GM12878 (cell line): ENCODE data around the gene GSTM2. TPM values are rescaled to one million over a fixed set of nuclear protein-coding genes. Genes with fewer than 3 reads are reported as not detected.

Experiments used
- ATAC-seq: fragments of 200-7000 bp; cut with Tn5 transposase; 3 replicates; pipeline ENCODE4 v1.9.1; 2020; ENCODE audit warnings: mild to moderate bottlenecking, moderate library complexity
- BruUV-seq: library from RNA; stranded (reverse); fragments of 400-500 nt; replicated peaks from 2 replicates; lab custom pipeline; 2021; lab: Mats Ljungman, UMichigan
- CTCF ChIA-PET: fragments of 300-600 bp; sonication (Branson Sonifier 250); formaldehyde crosslinking; extraction: SDS; loops from one replicate; lab custom pipeline; 2021; ENCODE audit warnings: inconsistent platforms; lab: Yijun Ruan, JAX
- POLR2A ChIA-PET: fragments of 350-600 bp; formaldehyde crosslinking; extraction: SDS; loops from one replicate; lab custom pipeline; 2021; ENCODE audit warnings: inconsistent platforms; lab: Charles Lee
- RAD21 ChIA-PET: fragments of 300-600 bp; sonication (Branson Sonifier 250); formaldehyde crosslinking; loops from one replicate; lab custom pipeline; 2023; ENCODE audit warnings: antibody characterized with exemption; ENCODE audit not compliant: unreplicated experiment; lab: Charles Lee
- SMC1A ChIA-PET: fragments of 300-600 bp; sonication (Branson Sonifier 250); formaldehyde crosslinking; loops from one replicate; lab custom pipeline; 2023; ENCODE audit not compliant: unreplicated experiment, uncharacterized antibody; lab: Charles Lee
- DNase-seq: peaks from one replicate; pipeline ENCODE4 v3.0.0-alpha.2; 2011; ENCODE audit warnings: low read depth, low spot score
- FAIRE-seq: peaks from 3 replicates; lab custom pipeline; 2011; peaks lifted over from hg19 to GRCh38; lab: Jason Lieb, UNC
- H2AFZ ChIP-seq: 2 replicates; pipeline ENCODE4 v1.6.0; 2011; ENCODE audit warnings: low read depth, low read length, control low read depth; ENCODE audit not compliant: control insufficient read depth
- H3K27ac ChIP-seq: 2 replicates; pipeline ENCODE4 v1.5.1; 2011; ENCODE audit warnings: control low read depth; ENCODE audit not compliant: control insufficient read depth, insufficient read depth
- H3K27me3 ChIP-seq, 2 experiments: replicated peaks in 1 of 2; 2 replicates each; pipeline versions ENCODE4 v1.6.0 to v1.6.1; 2011; ENCODE audit warnings: low read length in 1 of 2; ENCODE audit not compliant: control insufficient read depth in 2 of 2, insufficient read depth in 2 of 2
- H3K36me3 ChIP-seq, 2 experiments: 2 replicates each; pipeline ENCODE4 v1.5.1; 2011; ENCODE audit warnings: low read length in 1 of 2; ENCODE audit not compliant: control insufficient read depth in 2 of 2, insufficient read depth in 2 of 2
- H3K4me1 ChIP-seq: 2 replicates; pipeline ENCODE4 v1.6.1; 2011; ENCODE audit warnings: mild to moderate bottlenecking, low read length, moderate library complexity, mixed read lengths; ENCODE audit not compliant: control insufficient read depth, insufficient read depth
- H3K4me2 ChIP-seq: 2 replicates; pipeline ENCODE4 v1.6.0; 2011; ENCODE audit warnings: control low read depth; ENCODE audit not compliant: control insufficient read depth, insufficient read depth
- H3K4me3 ChIP-seq: fragments of 200-600 bp; sonication (generic); 2 replicates; pipeline ENCODE4 v1.5.1; 2016
- H3K79me2 ChIP-seq: 2 replicates; pipeline ENCODE4 v1.6.0; 2011; ENCODE audit warnings: low read length; ENCODE audit not compliant: control insufficient read depth, insufficient read depth
- H3K9ac ChIP-seq: 2 replicates; pipeline ENCODE4 v1.8.0; 2011; ENCODE audit warnings: low read length, control low read depth, mixed read lengths; ENCODE audit not compliant: control insufficient read depth, insufficient read depth
- H3K9me3 ChIP-seq: replicated peaks from 3 replicates; pipeline ENCODE4 v1.5.1; 2011; ENCODE audit warnings: mild to moderate bottlenecking, low read length; ENCODE audit not compliant: control insufficient read depth, insufficient read depth
- H4K20me1 ChIP-seq: 2 replicates; pipeline ENCODE4 v1.6.0; 2011; ENCODE audit not compliant: control insufficient read depth, insufficient read depth
- CEBPB ChIP-seq, 2 experiments: fragments of 150-350 bp in 1 of 2; IDR thresholded peaks; 2 replicates each; pipeline ENCODE4 v1.6.1; 2012 to 2014; ENCODE audit warnings: low read depth in 2 of 2, low read length in 2 of 2, borderline replicate concordance in 1 of 2, inconsistent platforms in 1 of 2
- IRF4 ChIP-seq: IDR thresholded peaks from 2 replicates; pipeline ENCODE4 v1.6.1; 2011; ENCODE audit warnings: low read depth, low read length
- JUND ChIP-seq: IDR thresholded peaks from 2 replicates; pipeline ENCODE4 v1.6.1; 2012; ENCODE audit warnings: low read depth, mild to moderate bottlenecking, low read length, improper control_type of control experiment, moderate library complexity
- NFXL1 ChIP-seq: fragments of 450-650 bp; IDR thresholded peaks from 2 replicates; pipeline ENCODE4 v1.6.1; 2017; ENCODE audit warnings: antibody characterized with exemption, mild to moderate bottlenecking, borderline replicate concordance
- NFYA ChIP-seq: IDR thresholded peaks from 2 replicates; pipeline ENCODE4 v1.6.1; 2011; ENCODE audit warnings: low read depth, mild to moderate bottlenecking, low read length, improper control_type of control experiment, borderline replicate concordance
- POU2F2 ChIP-seq: IDR thresholded peaks from 3 replicates; pipeline ENCODE4 v1.6.1; 2011; ENCODE audit warnings: low read depth, mild to moderate bottlenecking, low read length, borderline replicate concordance
- WGBS: methylation state at CpG from one replicate; pipeline ENCODE4 v1.1.6; 2016; ENCODE audit warnings: low lambda C conversion rate; ENCODE audit not compliant: insufficient replicate concordance, insufficient coverage; ENCODE audit errors: missing lambda C conversion rate; 5-methylcytosine and 5-hydroxymethylcytosine counted together
- in situ Hi-C: fragments of 300-500 bp; cut with MboI; formaldehyde crosslinking; loops from 9 replicates; pipeline ENCODE4 v1.14.3; 2018; ENCODE audit warnings: mixed read lengths
- intact Hi-C: fragments of 100-400 bp; cut with micrococcal nuclease; formaldehyde crosslinking; loops from one replicate; pipeline ENCODE4 v1.14.2; 2022; ENCODE audit not compliant: unreplicated experiment
- polyA plus RNA-seq, 11 experiments: library from polyadenylated mRNA; depleted of rRNA in 4 of 11; unstranded in 6 of 11; stranded (reverse) in 5 of 11; fragments of >200 nt; fragmentation: Nextera tagmentation in 4 of 11; fragmentation: Illumina TruSeq in 1 of 11; extraction: Ambion mirVana in 4 of 11; extraction: Trizol in 1 of 11; gene quantifications; 1 replicate in 1 of 11; 2 replicates in 10 of 11; pipeline versions ENCODE4 v1.2.1 to v1.2.3, GENCODE V29; 2011 to 2016; ENCODE audit warnings: inconsistent platforms in 2 of 11, missing spikeins in 2 of 11, low read depth in 1 of 11
- total RNA-seq, 4 experiments: library from RNA; depleted of rRNA in 3 of 4; stranded (reverse); fragments of >200 nt in 3 of 4; fragmentation: Illumina TruSeq in 1 of 4; extraction: Trizol in 1 of 4; gene quantifications; 2 replicates each; pipeline versions ENCODE4 v1.2.1 to v1.2.3, GENCODE V29; 2013 to 2021
- TF ChIP-seq, protein P1 (sequence below): fragments of 450-650 bp; IDR thresholded peaks from 2 replicates; pipeline ENCODE4 v1.6.1; 2018; ENCODE audit warnings: mild to moderate bottlenecking, low read depth, moderate library complexity; ENCODE audit not compliant: partially characterized antibody
- TF ChIP-seq, protein P2 (sequence below): fragments of 450-650 bp; IDR thresholded peaks from 2 replicates; pipeline ENCODE4 v1.6.1; 2016; ENCODE audit warnings: mild to moderate bottlenecking
- TF ChIP-seq, protein P3 (sequence below): IDR thresholded peaks from 2 replicates; pipeline ENCODE4 v1.6.1; 2012; ENCODE audit warnings: low read depth, low read length, improper control_type of control experiment

The GSTM2 gene
- total and polyA plus RNA-seq, 10 of the 15 experiments (the other 5 are each of a cell fraction or from before 2014, with no cell fraction given) = 8.3 to 32.3 (median 20.2) TPM

DNA sequence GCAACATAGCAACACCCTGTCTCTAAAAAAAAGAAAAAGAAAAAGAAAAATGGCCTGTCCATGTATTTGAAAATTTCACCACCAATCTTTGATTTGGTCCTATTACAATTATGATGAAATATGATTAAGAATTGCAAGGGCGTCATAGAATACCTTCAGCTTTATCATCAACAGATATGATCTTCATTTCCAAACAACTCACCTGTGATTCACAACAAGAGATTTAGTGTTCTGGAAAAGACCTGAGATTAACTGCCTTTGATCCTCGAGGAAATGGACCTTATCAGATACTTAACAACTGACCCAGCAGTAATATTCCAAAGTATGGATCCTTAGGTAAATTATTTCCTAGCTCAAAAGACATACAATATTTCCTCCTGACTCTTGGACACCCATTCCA lies 15.5 kb upstream of the GSTM2 start:
- in situ Hi-C loops = no loop called here
- H3K79me2 ChIP-seq = no peaks in the 10 kb centered on the region; the same call in 1 of the 2 replicates
- CTCF ChIA-PET = interaction anchor here (1.0 to 10.8 kb wide), 7 partner anchors 13 to 332 kb away, joined by 4 to 299 read pairs (median 27); partner anchors contain the start of gene AHCYL1
- no peak overlapping the region for H2AFZ ChIP-seq
- H3K4me3 ChIP-seq = no peak overlapping the region
- no TSS peak for BruUV-seq
- RAD21 ChIA-PET = interaction anchor here (0.8 to 4.9 kb wide), 8 partner anchors 8 to 332 kb away, joined by 3 to 48 read pairs (median 6); partner anchors contain the start of genes AHCYL1, GNAI3 and GSTM1
- no peak overlapping the region for H3K9ac ChIP-seq
- intact Hi-C loops = no loop called here
- 38% methylated on average over 2 of the region's 2 CpGs for WGBS
- H3K4me1 ChIP-seq = 0 out of 2 replicates have a peak, but pooled peaks cover 4% of the 10 kb centered on the region
- no peak for TF ChIP-seq NFXL1
- TF ChIP-seq, protein P1, sequence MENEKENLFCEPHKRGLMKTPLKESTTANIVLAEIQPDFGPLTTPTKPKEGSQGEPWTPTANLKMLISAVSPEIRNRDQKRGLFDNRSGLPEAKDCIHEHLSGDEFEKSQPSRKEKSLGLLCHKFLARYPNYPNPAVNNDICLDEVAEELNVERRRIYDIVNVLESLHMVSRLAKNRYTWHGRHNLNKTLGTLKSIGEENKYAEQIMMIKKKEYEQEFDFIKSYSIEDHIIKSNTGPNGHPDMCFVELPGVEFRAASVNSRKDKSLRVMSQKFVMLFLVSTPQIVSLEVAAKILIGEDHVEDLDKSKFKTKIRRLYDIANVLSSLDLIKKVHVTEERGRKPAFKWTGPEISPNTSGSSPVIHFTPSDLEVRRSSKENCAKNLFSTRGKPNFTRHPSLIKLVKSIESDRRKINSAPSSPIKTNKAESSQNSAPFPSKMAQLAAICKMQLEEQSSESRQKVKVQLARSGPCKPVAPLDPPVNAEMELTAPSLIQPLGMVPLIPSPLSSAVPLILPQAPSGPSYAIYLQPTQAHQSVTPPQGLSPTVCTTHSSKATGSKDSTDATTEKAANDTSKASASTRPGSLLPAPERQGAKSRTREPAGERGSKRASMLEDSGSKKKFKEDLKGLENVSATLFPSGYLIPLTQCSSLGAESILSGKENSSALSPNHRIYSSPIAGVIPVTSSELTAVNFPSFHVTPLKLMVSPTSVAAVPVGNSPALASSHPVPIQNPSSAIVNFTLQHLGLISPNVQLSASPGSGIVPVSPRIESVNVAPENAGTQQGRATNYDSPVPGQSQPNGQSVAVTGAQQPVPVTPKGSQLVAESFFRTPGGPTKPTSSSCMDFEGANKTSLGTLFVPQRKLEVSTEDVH = no peak
- TF ChIP-seq, protein P2, sequence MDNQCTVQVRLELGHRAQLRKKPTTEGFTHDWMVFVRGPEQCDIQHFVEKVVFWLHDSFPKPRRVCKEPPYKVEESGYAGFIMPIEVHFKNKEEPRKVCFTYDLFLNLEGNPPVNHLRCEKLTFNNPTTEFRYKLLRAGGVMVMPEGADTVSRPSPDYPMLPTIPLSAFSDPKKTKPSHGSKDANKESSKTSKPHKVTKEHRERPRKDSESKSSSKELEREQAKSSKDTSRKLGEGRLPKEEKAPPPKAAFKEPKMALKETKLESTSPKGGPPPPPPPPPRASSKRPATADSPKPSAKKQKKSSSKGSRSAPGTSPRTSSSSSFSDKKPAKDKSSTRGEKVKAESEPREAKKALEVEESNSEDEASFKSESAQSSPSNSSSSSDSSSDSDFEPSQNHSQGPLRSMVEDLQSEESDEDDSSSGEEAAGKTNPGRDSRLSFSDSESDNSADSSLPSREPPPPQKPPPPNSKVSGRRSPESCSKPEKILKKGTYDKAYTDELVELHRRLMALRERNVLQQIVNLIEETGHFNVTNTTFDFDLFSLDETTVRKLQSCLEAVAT = no peak
- TF ChIP-seq IRF4 = no peak
- TF ChIP-seq JUND = no peak
- TF ChIP-seq, protein P3, sequence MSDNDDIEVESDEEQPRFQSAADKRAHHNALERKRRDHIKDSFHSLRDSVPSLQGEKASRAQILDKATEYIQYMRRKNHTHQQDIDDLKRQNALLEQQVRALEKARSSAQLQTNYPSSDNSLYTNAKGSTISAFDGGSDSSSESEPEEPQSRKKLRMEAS = no peak
- TF ChIP-seq POU2F2 = no peak
- no peak for TF ChIP-seq NFYA
- no peak for TF ChIP-seq CEBPB (IDR thresholded peaks at IDR 0.05; ENCODE audit: borderline replicate concordance in 1 of 2, low read depth in 2 of 2, low read length in 2 of 2)
- no peaks in the 10 kb centered on the region for H3K36me3 ChIP-seq
- POLR2A ChIA-PET = interaction anchor here (0.7 to 0.9 kb wide), 2 partner anchors 13 to 104 kb away, joined by 3 read pairs; partner anchors contain the start of gene GNAI3
- H4K20me1 ChIP-seq = no peaks in the 10 kb centered on the region
- no peaks in the 10 kb centered on the region for H3K27me3 ChIP-seq
- DNase-seq (no peak), FAIRE-seq (no peak), ATAC-seq (no peak)
- no peak overlapping the region for H3K4me2 ChIP-seq
- SMC1A ChIA-PET = interaction anchor here (0.8 to 5.6 kb wide), 7 partner anchors 9 to 333 kb away, joined by 3 to 63 read pairs (median 12); partner anchors contain the start of gene AHCYL1
- H3K9me3 ChIP-seq = no peaks in the 10 kb centered on the region
- no peak overlapping the region for H3K27ac ChIP-seq
